ENCODE data around the gene CDIP1. TPM values are rescaled to one million over a fixed set of nuclear protein-coding genes. Genes with fewer than 3 reads are reported as not detected.

Gene CDIP1
- total and polyA plus RNA-seq, 2 of the 8 experiments (the other 6 are each of a cell fraction or from before 2014, with no cell fraction given): 56.6 to 76.3 TPM

DNA sequence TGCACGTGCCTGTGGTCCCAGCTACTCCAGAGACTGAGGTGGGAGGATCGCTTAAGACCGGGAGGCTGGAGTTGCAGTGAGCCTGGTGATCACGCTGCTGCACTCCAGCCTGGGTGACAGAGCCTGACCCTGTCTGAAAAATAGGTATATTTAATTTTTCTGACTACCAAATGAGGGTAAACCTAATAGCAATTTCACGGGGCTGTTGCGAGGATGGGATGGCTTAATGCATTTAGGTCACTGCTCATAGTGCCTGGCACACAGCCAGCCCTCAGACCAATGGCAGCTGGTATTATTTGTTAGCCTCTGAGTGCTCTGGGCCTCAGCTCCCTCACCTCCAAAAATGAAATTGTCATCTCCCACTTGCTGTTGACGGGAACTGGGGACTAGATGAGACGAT lies 5.9 kb upstream of the CDIP1 start:
- no peaks in the 10 kb centered on the region for H3K23me2 ChIP-seq (ENCODE audit: low read depth, low read length)
- DNase-seq (ENCODE audit: low read depth in 1 of 2, low spot score in 2 of 2) (no peak), FAIRE-seq (no peak)
- H3K79me1 ChIP-seq (ENCODE audit: low read depth, low read length): no peaks in the 10 kb centered on the region
- no peak overlapping the region for H3K14ac ChIP-seq (ENCODE audit: insufficient read length)
- no peak overlapping the region for H4K91ac ChIP-seq (replicated peaks; ENCODE audit: insufficient read length, low read length)
- H4K20me1 ChIP-seq (replicated peaks in 1 of 2; ENCODE audit: control insufficient read depth in 1 of 2, insufficient read depth in 2 of 2, low read length in 2 of 2): no peaks in the 10 kb centered on the region
- H3K79me2 ChIP-seq (ENCODE audit: control insufficient read depth in 1 of 2, insufficient read depth in 2 of 2, low read length in 2 of 2): no peaks in the 10 kb centered on the region
- H3K18ac ChIP-seq (ENCODE audit: extremely low read depth, low read length): no peak overlapping the region
- H3K36me3 ChIP-seq (ENCODE audit: control insufficient read depth in 2 of 4, insufficient read depth in 4 of 4, low read length in 3 of 4): no peaks in the 10 kb centered on the region
- H3K27me3 ChIP-seq (replicated peaks in 1 of 4; ENCODE audit: control insufficient read depth in 3 of 4, extremely low read depth in 1 of 4, insufficient read depth in 3 of 4, low read length in 3 of 4): peaks cover 0 to 7% (median 7%) of the 10 kb centered on the region in 4 experiments; a peak in 6 of 7 replicates
- 93% methylated on average over 8 of the region's 8 CpGs; no CpG with 5 or more reads in 1 of the 2 experiments for WGBS, 2 experiments (ENCODE audit: extremely low coverage in 1 of 2, insufficient coverage in 1 of 2, insufficient read length in 1 of 2, insufficient replicate concordance in 2 of 2, low coverage in 1 of 2, low lambda C conversion rate in 2 of 2, missing lambda C conversion rate in 1 of 2)
- H2AK5ac ChIP-seq (ENCODE audit: low read depth, low read length): no peak overlapping the region
- no peak overlapping the region for H3K9ac ChIP-seq (replicated peaks in 1 of 4; ENCODE audit: extremely low read depth in 1 of 4, low read depth in 3 of 4, low read length in 3 of 4)
- no peak overlapping the region for H2BK5ac ChIP-seq (ENCODE audit: low read depth, low read length)
- H2AFZ ChIP-seq (ENCODE audit: low read length): no peak overlapping the region
- no peak overlapping the region for H3K4ac ChIP-seq (replicated peaks; ENCODE audit: insufficient read length, low read depth, low read length)
- no peak overlapping the region for H2BK20ac ChIP-seq (ENCODE audit: low read length)
- POLR2A ChIA-PET (ENCODE audit: partially characterized antibody): interaction anchor here (1.1 to 1.8 kb wide), 4 partner anchors 22 to 30 kb away, joined by 4 to 5 read pairs (median 4); no protein-coding TSS in a partner anchor
- H3K4me3 ChIP-seq (ENCODE audit: extremely low read depth in 1 of 4, insufficient read depth in 2 of 4, low read depth in 3 of 4, low read length in 4 of 4): no peak overlapping the region
- H2BK12ac ChIP-seq (ENCODE audit: low read depth, low read length): no peak overlapping the region
- H3K27ac ChIP-seq (ENCODE audit: low read depth, low read length): no peak overlapping the region
- no peaks in the 10 kb centered on the region for H3K4me1 ChIP-seq (replicated peaks in 1 of 4; ENCODE audit: control insufficient read depth in 3 of 4, insufficient read depth in 4 of 4, low read length in 3 of 4)
- H4K5ac ChIP-seq (ENCODE audit: insufficient read length, low read depth, low read length): no peak overlapping the region
- no peak overlapping the region; the same call in 1 of the 2 replicates for H4K8ac ChIP-seq (ENCODE audit: extremely low read depth, insufficient read depth, low read length)
- 0 out of 2 replicates have a peak overlapping the region, but pooled peaks have one; percentile 16 for H2BK15ac ChIP-seq (ENCODE audit: low read length)
- H3K23ac ChIP-seq (ENCODE audit: insufficient read length): no peak overlapping the region
- no peak overlapping the region for H3K56ac ChIP-seq (replicated peaks; ENCODE audit: insufficient read length, low read depth, low read length)
- CTCF ChIA-PET (ENCODE audit: partially characterized antibody): interaction anchor here (0.9 to 40.7 kb wide), 4 partner anchors 27 to 48 kb away, joined by 3 to 968 read pairs (median 73); no protein-coding TSS in a partner anchor
- H3K4me2 ChIP-seq (ENCODE audit: insufficient read depth in 1 of 2, low read depth in 2 of 2, low read length in 2 of 2): no peak overlapping the region
- no peak overlapping the region for H2BK120ac ChIP-seq (replicated peaks; ENCODE audit: low read depth, low read length)
- H3K9me3 ChIP-seq (ENCODE audit: insufficient read depth in 2 of 2, low read depth in 1 of 2, low read length in 1 of 2): peaks cover 3 to 6% of the 10 kb centered on the region in 2 experiments; a peak in 3 of 4 replicates
- TF ChIP-seq SIRT6 (IDR thresholded peaks at IDR 0.05; ENCODE audit: low read length): no peak
- no peak for TF ChIP-seq GTF2F1 (IDR thresholded peaks at IDR 0.05; ENCODE audit: borderline replicate concordance, low read depth, low read length)
- TF ChIP-seq, protein P1, sequence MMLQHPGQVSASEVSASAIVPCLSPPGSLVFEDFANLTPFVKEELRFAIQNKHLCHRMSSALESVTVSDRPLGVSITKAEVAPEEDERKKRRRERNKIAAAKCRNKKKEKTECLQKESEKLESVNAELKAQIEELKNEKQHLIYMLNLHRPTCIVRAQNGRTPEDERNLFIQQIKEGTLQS (IDR thresholded peaks at IDR 0.05; ENCODE audit: insufficient read depth, low read depth, low read length): no peak
- no peak for TF ChIP-seq JUND (IDR thresholded peaks at IDR 0.05; ENCODE audit: low read length)
- no peak for TF ChIP-seq RBBP5 (IDR thresholded peaks at IDR 0.05; ENCODE audit: borderline replicate concordance, low read depth, low read length)
- no peak for TF ChIP-seq TAF7 (optimal IDR thresholded peaks at IDR 0.05; ENCODE audit: borderline replicate concordance, low read depth, low read length)
- no peak for TF ChIP-seq SP4 (IDR thresholded peaks at IDR 0.05; ENCODE audit: low read length)
- no peak for TF ChIP-seq TEAD4 (IDR thresholded peaks at IDR 0.05; ENCODE audit: low read depth, low read length)
- TF ChIP-seq, protein P2, sequence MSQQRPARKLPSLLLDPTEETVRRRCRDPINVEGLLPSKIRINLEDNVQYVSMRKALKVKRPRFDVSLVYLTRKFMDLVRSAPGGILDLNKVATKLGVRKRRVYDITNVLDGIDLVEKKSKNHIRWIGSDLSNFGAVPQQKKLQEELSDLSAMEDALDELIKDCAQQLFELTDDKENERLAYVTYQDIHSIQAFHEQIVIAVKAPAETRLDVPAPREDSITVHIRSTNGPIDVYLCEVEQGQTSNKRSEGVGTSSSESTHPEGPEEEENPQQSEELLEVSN (IDR thresholded peaks at IDR 0.05): no peak
- no peak for TF ChIP-seq POU5F1 (IDR thresholded peaks at IDR 0.05; ENCODE audit: low read depth, low read length)
- no peak for TF ChIP-seq TCF12 (IDR thresholded peaks at IDR 0.05; ENCODE audit: low read depth, low read length)
- TF ChIP-seq CTBP2 (IDR thresholded peaks at IDR 0.05; ENCODE audit: borderline replicate concordance, insufficient read depth, insufficient read length, low read length): no peak
- TF ChIP-seq CEBPB (IDR thresholded peaks at IDR 0.05; ENCODE audit: low read depth, low read length): no peak

Measured in H1 (cell line).